Measurements from ENCODE around the gene BMI1. TPM values are rescaled to one million over a fixed set of nuclear protein-coding genes. Genes with fewer than 3 reads are reported as not detected.

Gene BMI1
- total and polyA plus RNA-seq, 11 donors = 10.6 to 48.5 (median 31.1) TPM

GRCh38 chr10:22285130-22285529, 35.8 kb upstream of the BMI1 start:
- ATAC-seq (peak in 2 of 4 donors; percentile 34 to 64), DNase-seq (peak in 2 of 5 donors; percentile 29 to 32)
- WGBS, 4 donors = 54 to 62% (median 61%) methylated on average over 3 of the region's 3 CpGs
- H3K27ac ChIP-seq = no peak overlapping the region
- intact Hi-C loops (cut with DNase I) = no loop called here
- H3K4me3 ChIP-seq = no peak overlapping the region
- no peak for TF ChIP-seq CTCF (IDR thresholded peaks at IDR 0.05)
- peaks cover 0 to 8% (median 0%) of the 10 kb centered on the region in 9 donors for H3K27me3 ChIP-seq
- no peaks in the 10 kb centered on the region for H3K4me1 ChIP-seq
- no peaks in the 10 kb centered on the region for H3K36me3 ChIP-seq
- no peaks in the 10 kb centered on the region for H3K9me3 ChIP-seq

GRCh38 chr10:22293747-22294404, 27.0 kb upstream of the BMI1 start:
- no peak overlapping the region for H3K4me3 ChIP-seq
- no peak overlapping the region for H3K27ac ChIP-seq
- peaks cover 0 to 11% (median 0%) of the 10 kb centered on the region in 9 donors for H3K27me3 ChIP-seq
- TF ChIP-seq CTCF (IDR thresholded peaks at IDR 0.05) = no peak
- TF ChIP-seq POLR2A (IDR thresholded peaks at IDR 0.05) = no peak
- ATAC-seq (no peak), DNase-seq (no peak)
- WGBS, 4 donors = 90 to 93% (median 92%) methylated on average over 3 of the region's 3 CpGs
- H3K4me1 ChIP-seq = no peaks in the 10 kb centered on the region
- no peaks in the 10 kb centered on the region for H3K36me3 ChIP-seq
- H3K9me3 ChIP-seq = no peaks in the 10 kb centered on the region
- intact Hi-C loops (cut with DNase I) = no loop called here

- no peak overlapping the region for H3K4me3 ChIP-seq
- H3K27ac ChIP-seq = no peak overlapping the region
- DNase-seq = no peak
- ATAC-seq = no peak
- H3K36me3 ChIP-seq = no peaks in the 10 kb centered on the region
- peaks cover 0 to 11% (median 0%) of the 10 kb centered on the region in 9 donors for H3K27me3 ChIP-seq
- intact Hi-C loops (cut with DNase I) = no loop called here
- H3K9me3 ChIP-seq = no peaks in the 10 kb centered on the region
- H3K4me1 ChIP-seq = no peaks in the 10 kb centered on the region
- WGBS, 4 donors = 30 to 41% (median 40%) methylated on average over 2 of the region's 2 CpGs
- no peak for TF ChIP-seq CTCF (IDR thresholded peaks at IDR 0.05)
- no peak for TF ChIP-seq POLR2A (IDR thresholded peaks at IDR 0.05)
Observed at GRCh38 chr10:22294694-22295093, 26.2 kb upstream of the BMI1 start.

- ATAC-seq = no peak
Observed at GRCh38 chr10:22301193-22301592, 19.7 kb upstream of the BMI1 start.

More at GRCh38 chr10:22301193-22301592, 19.7 kb upstream of the BMI1 start:
- no peak for DNase-seq
- H3K9me3 ChIP-seq = peaks cover 0 to 6% (median 0%) of the 10 kb centered on the region in 12 donors
- H3K36me3 ChIP-seq = no peaks in the 10 kb centered on the region
- WGBS, 4 donors = 94 to 98% (median 97%) methylated on average over 4 of the region's 4 CpGs
- intact Hi-C loops (cut with DNase I) = no loop called here
- H3K4me3 ChIP-seq = no peak overlapping the region
- peaks cover 0 to 11% (median 0%) of the 10 kb centered on the region in 9 donors for H3K27me3 ChIP-seq
- H3K27ac ChIP-seq = no peak overlapping the region
- TF ChIP-seq CTCF (IDR thresholded peaks at IDR 0.05) (no peak), POLR2A (IDR thresholded peaks at IDR 0.05) (no peak)
- H3K4me1 ChIP-seq = no peaks in the 10 kb centered on the region
